Measurements from ENCODE around the gene PKNOX1.
"Not testable (repeated sequence)": the region's sequence is repeated elsewhere in the genome, so short reads cannot be mapped to it uniquely, and the experiment has no call there.

Gene PKNOX1

GRCh38 chr21:43062955-43063664, 88.7 kb downstream of the PKNOX1 start:
- not testable (repeated sequence) for DNase-seq

GRCh38 chr21:43064265-43064917, 90.0 kb downstream of the PKNOX1 start:
- DNase-seq, result not testable (repeated sequence)

- not testable (repeated sequence) for DNase-seq
These were observed 91.6 kb downstream of the PKNOX1 start for GRCh38 chr21:43065991-43066390.

- not testable (repeated sequence) for DNase-seq
These were observed 92.3 kb downstream of the PKNOX1 start for GRCh38 chr21:43066690-43067089.

GRCh38 chr21:43068065-43068464, 93.7 kb downstream of the PKNOX1 start:
- DNase-seq, result not testable (repeated sequence)

- DNase-seq, result not testable (repeated sequence)
These were observed 95.3 kb downstream of the PKNOX1 start for GRCh38 chr21:43069682-43070081.

GRCh38 chr21:43072742-43073141, 98.4 kb downstream of the PKNOX1 start:
- not testable (repeated sequence) for DNase-seq

- DNase-seq, result not testable (repeated sequence)
These were observed 100.2 kb downstream of the PKNOX1 start for GRCh38 chr21:43074401-43075169.

GRCh38 chr21:43075170-43076022, 101.0 kb downstream of the PKNOX1 start, which contains the start of gene CBS:
CBS (minus strand) TSS chr21:43075835; CDS start chr21:43072193, 3,642 bp downstream.
- DNase-seq, result not testable (repeated sequence)

GRCh38 chr21:43076023-43076637, 101.8 kb downstream of the PKNOX1 start:
- not testable (repeated sequence) for DNase-seq

GRCh38 chr21:43076643-43077042, 102.3 kb downstream of the PKNOX1 start:
- not testable (repeated sequence) for DNase-seq

GRCh38 chr21:43082587-43083300, 108.4 kb downstream of the PKNOX1 start:
- not testable (repeated sequence) for DNase-seq
